Stimulated activated CD4-positive, alpha-beta T cell treated with anti-CD3 and anti-CD28 coated beads, Interleukin-4, amount 100 ng/mL, for 1 hour (primary cell): ENCODE measurements around the gene PODXL.

Source experiments
- DNase-seq: peaks from one replicate; pipeline ENCODE4 v3.0.0-alpha.2; 2020

The PODXL gene

GRCh38 chr7:131563918-131564317 lies 7.5 kb upstream of the PODXL start:
- no peak for DNase-seq

DNA sequence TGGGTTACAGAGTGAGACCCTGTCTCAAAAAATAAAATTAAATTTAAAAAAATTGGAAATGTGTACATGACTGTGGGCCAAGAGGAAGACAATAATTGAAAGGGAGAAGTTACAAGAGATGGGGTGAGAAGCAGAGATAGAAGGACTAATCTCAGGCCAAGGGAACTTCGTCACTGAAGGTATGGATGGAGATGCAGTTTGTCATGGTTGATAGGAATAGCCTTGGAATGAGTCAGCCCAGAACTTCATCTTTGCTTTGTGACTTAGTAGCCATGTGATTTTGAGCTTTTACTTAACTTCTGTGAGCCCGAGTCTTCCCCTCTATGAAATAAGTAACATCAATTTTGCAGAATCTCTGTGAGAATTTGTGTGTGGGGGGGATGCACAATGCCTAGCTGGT lies 6.5 kb upstream of the PODXL start:
- DNase-seq = no peak

GRCh38 chr7:131560061-131560460 lies 3.6 kb upstream of the PODXL start:
- no peak for DNase-seq

- DNase-seq = peak; percentile 4
These were observed 1.4 kb upstream of the PODXL start for GRCh38 chr7:131557652-131558385.

DNA sequence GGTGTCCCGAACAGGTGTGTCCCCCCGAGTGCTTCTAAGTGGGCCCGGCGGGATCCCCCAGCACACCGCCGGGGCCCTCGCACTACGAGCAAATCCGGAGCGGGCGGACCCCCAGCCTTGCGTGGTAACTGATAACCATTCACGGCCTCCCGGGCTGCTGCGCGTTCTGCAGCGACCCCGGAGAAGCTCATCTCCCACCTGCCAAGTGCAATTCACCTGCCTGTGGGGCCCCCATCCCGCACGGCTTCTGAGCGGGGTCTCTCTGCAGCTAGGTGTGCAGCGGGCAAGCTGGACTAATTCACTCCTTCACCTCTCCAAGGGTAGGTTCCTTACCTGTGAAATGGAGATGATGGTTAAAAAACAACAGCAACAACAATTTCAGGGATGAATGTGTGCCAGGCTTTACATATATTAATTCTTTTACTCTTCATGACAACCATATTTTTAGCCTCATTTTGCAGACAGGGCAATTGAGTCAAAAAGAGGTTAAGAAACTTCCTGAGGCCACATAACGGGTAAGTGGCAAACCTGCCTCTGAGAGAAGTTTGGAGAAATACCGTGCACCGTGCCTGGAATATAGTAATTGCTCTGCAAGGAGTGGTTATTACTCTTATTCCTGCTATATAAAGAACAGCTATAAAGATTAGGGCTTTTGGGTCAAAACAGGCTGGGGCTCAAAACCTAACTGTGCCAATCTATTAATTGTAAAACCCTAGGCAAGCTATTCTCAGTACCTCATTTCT lies 652 bp upstream of the PODXL start:
- DNase-seq = no peak

DNA sequence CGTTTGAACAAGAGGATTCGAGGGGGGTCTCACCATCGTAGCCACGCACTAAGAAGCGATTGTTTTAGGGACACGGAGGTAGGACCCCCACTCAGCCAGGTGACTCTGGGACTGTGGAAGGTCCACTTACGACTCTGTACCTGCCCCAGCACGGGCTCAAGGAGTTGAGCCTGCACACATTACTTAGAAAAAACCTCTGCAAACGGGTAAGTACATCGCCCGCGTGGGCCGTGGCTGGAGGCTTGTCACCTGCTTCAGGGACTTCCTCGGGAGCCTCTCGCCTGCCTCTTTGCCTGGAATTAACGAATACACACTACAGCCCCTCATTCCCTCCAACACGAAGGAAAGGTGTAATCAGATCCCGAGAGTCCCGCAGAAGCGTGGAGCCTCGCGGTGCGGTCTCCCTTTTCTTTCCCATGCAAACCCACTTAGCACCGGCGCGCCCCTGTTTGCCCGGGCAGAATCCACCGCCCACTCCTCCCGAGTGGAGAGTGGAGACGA lies 826 bp downstream of the PODXL start:
- peak; percentile 21 for DNase-seq

- no peak for DNase-seq
These were observed 1.4 kb downstream of the PODXL start for GRCh38 chr7:131554880-131555516.

DNA sequence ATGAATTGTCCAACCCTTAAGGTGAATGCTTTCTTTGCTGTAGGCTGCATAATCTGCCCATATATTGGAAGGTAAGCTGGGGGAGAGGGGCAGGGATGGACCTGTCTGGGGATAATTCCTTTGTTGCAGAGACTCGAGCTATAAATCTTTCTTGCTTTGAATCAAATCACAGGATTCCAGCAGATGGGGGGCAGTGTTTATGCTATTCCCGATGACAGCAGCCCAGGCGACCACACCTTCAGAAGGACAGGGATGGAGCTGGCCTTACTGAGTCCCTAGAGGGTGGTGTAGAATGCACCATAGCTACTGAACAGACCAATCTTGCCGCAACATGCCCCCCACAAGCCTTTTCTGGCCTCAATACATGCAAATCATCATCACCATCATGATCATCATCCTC lies 2.5 kb downstream of the PODXL start:
- no peak for DNase-seq

GRCh38 chr7:131552053-131552452 lies 4.4 kb downstream of the PODXL start:
- DNase-seq = no peak

DNA sequence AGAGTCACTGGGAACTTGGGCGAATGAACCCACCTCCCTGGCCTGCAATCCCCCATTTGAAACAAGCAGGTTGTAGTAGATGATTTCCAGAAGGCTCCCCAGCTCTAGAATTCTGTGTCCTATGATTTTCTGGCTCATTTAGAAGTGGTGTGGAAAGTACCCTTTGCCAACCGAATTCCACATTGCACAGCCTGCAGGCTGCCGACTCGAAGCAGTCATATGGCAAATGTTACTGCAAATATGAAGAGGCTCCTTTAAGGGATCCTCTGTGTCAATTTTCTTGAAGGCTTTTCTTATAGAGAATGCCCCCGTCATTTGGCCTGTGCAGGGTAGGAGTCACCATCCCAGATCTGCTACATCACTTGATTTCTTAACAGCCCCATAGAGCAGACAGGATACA lies 5.6 kb downstream of the PODXL start:
- DNase-seq = no peak

- no peak for DNase-seq
These were observed 8.1 kb downstream of the PODXL start for GRCh38 chr7:131548371-131548770.

- no peak for DNase-seq
These were observed 8.8 kb downstream of the PODXL start for GRCh38 chr7:131547589-131547988.

DNA sequence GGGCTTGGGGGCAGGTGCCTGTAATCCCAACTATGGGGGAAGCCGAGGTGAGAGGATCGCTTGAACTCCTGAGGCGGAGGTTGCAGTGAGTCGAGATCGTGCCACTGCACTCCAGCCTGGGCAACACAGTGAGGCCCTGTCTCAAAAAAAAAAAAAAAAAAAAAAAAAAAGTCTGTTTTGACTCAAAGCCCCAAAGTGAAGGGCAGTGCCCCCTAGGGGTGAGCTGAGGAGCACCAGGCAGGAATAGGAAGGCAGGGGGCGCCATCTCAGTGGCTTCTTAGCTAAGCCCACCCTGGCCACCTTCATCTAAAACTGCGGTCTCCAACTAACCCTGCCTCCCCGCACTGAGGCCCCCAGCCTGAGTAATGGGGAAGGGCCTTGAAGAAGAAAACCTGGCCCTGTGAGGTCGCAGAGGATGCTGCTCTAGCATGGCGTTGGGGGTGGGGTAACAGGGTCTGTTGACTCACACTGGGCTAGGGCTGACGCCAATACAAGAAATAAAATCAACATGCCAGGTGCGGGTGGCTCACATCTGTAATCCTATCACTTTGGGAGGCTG lies 9.8 kb downstream of the PODXL start:
- peak; percentile 34 for DNase-seq

DNA sequence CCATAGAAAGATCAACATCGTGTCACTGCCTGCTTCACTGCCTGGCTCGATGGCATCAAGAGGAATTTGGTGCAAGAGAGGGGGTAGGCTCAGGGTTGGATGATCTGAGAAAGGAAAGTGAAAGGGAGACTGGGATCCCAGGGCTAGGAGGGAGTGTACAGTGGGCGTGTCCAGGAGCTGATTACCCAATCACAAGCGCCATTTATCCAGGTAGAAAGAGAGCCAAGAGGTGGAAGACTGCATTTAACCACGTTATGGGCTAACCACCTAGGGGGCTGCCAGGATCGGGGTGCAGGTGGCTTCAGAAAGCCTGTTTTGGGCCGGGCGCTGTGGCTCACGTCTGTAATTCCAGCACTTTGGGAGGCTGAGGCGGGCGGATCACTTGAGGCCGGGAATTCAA lies 10.3 kb downstream of the PODXL start:
- DNase-seq = no peak

DNA sequence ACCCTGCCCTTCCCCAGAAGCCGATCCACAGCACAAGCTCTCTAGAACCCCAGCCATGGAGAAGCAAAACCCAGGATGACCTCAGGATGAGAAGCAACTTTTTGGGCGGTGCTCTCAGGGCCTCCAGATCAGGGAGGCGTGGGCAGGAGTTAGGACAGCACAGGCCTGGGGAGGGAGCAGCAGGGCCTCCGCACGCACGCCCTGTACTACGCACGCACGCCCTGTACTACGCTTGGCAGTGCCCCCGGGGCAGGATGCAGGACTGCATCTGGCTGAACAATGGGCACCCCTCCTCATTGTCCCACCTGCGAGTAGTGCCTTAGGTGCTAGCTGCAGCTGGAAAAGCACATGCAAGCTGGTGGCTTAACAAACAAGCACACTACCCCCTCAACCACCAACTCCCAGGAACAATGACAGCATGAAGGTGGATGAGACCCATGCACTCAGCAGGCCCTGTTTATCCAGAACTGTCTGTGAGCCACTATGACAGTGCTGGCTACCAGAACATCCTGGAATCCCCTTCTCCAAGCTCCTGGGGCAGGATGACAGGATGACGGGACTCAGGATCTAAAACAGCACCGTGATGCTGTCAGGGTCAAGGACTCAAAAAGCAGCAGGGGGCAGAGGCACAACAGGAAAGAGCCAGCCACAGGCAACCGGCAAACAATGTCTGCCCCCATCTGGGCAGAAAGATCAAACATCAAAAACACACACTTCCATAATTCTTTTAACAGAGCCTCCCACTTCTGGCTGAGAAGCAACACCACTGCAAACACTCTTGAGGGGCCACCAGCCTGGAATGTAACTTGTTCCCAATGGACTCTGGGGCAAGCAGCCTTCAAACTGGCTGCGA lies 11.8 kb downstream of the PODXL start:
- DNase-seq = no peak

- DNase-seq = no peak
These were observed 12.4 kb downstream of the PODXL start for GRCh38 chr7:131544021-131544420.

DNA sequence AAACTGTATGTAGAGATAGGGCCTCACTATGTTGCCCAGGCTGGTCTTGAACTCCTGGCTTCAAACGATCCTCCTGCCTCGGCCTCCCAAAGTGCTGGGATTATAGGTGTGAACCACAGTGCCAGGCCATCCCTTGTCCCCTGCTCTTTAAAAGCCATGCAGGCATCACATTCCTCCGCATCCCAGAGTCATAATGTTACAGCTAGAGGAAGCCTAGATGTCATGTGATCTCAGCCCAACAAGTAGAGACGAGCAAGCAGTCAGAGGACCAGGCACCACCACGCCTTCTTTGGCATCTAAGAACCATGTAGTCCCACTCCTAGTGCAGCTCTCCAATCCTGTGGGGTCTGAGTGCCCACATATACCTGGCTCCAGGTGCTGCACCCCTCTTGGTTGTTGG lies 13.1 kb downstream of the PODXL start:
- no peak for DNase-seq

DNA sequence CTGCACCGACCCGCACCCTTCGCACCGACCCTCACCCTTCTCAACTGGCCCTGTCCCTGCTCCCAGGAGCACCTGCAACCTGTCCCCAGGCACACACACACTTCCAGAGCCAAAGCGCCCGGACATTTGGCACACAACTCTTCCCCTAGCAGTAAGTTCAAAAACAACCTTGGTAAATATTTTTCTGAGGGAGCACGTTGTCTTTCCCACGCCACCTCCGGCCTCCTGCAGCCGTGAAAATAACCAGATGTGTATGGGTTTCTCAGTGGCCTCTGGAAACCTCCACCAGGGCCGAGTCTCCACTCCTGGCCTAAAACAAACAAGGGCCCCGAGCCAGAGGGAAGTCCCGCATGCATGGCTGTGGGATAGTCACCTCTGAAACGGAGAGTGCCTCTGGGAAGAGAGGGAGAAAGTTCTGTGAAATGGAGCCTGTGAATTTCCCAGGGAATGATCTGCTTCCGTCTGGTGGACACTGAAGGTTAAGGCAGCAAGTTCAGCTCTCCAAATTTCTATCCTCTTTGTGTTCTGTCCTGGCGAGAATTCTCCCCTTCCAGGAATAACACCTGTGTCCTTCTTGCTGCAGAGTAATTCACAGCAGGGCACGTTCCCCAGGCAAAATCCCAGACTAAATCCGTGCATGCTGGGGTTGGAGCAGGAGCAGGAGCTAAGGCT lies 15.8 kb downstream of the PODXL start:
- no peak for DNase-seq

- DNase-seq = no peak
These were observed 17.6 kb downstream of the PODXL start for GRCh38 chr7:131538813-131539179.

DNA sequence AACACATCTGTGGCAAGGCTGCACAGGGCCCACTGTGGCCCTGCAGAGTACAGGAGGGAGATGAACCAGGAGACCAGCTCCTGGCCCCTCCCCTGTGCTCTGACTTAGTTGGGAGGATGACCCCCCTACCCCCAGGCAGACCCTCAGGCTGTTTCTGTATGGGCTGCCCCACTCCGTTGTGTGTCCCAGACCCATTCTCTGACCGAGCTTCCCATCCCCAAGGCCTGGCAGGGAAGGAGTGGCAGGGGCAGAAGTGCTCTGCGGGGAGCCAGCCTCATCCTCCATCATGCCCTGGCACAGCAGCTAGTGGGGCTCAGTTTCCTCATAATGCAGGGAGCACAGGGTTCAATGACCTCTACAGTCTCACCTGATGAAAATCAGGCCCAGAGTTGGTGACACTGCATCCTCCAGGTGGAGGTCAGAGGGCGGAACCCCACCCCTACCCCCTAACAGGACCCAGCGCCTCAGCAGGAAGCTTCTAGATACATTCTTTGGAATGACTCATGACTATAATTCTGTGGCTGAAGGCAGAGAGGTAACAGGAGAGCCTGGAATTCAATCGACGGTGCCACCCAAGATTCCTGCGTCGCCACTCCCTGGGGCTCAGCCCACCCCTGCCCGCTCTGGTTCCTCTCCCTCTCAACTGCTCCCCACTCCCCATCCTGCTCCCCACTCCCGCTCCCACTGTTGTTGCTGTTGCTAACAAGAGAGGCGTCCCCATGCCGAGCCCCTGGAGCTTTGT lies 18.2 kb downstream of the PODXL start:
- no peak for DNase-seq

- no peak for DNase-seq
These were observed 18.9 kb downstream of the PODXL start for GRCh38 chr7:131537571-131537978.
